Endothelial cell of umbilical vein (primary cell): ENCODE data around the gene SUGCT.
A peak's percentile ranks its signal among the peaks of the same experiment; 100 is the strongest.

Experiments
- CTCF ChIP-seq, 2 donors: IDR thresholded peaks; 1 replicate in 1 of 2; 2 replicates in 1 of 2; pipeline ENCODE4 v1.5.1; 2011; ENCODE audit warnings: low read length in 2 of 2, mild to moderate bottlenecking in 2 of 2, moderate library complexity in 2 of 2, control low read depth in 1 of 2, inconsistent platforms in 1 of 2, low read depth in 1 of 2; ENCODE audit not compliant: insufficient read depth in 1 of 2; ENCODE audit errors: extremely low read depth in 1 of 2
- POLR2A ChIP-seq: IDR thresholded peaks from 2 replicates; pipeline ENCODE4 v1.6.1; 2012; ENCODE audit warnings: low read depth, mild to moderate bottlenecking, control low read depth, low read length
- POLR2AphosphoS5 ChIP-seq: IDR thresholded peaks from 2 replicates; pipeline ENCODE4 v1.6.1; 2012; ENCODE audit warnings: low read depth, mild to moderate bottlenecking, control low read depth, low read length, moderate library complexity; ENCODE audit not compliant: insufficient read depth

GRCh38 chr7:40733578-40733977 lies 598.8 kb downstream of the SUGCT start:
- TF ChIP-seq POLR2AphosphoS5 = peak; percentile 61
- no peak for TF ChIP-seq CTCF (IDR thresholded peaks at IDR 0.05; ENCODE audit: extremely low read depth in 1 of 2, insufficient read depth in 1 of 2, low read depth in 1 of 2, low read length in 2 of 2)
- no peak for TF ChIP-seq POLR2A
